Transverse colon (tissue), 3 donors: ENCODE measurements around the gene R3HDML.

Experiments
- POLR2A ChIP-seq: fragments of 450-650 bp; IDR thresholded peaks from one replicate; pipeline ENCODE4 v1.6.1; 2016; ENCODE audit warnings: antibody characterized with exemption, mild to moderate bottlenecking, moderate library complexity
- TF ChIP-seq, protein P1 (sequence below), 5 experiments: fragments of 200-600 bp in 3 of 5; fragments of 450-650 bp in 2 of 5; sonication (generic) in 3 of 5; IDR thresholded peaks; 1 replicate in 2 of 5; 2 replicates in 3 of 5; pipeline ENCODE4 v1.5.1; 2016 to 2017; ENCODE audit warnings: antibody characterized with exemption in 5 of 5, inconsistent platforms in 3 of 5, mild to moderate bottlenecking in 2 of 5, moderate library complexity in 1 of 5

DNA sequence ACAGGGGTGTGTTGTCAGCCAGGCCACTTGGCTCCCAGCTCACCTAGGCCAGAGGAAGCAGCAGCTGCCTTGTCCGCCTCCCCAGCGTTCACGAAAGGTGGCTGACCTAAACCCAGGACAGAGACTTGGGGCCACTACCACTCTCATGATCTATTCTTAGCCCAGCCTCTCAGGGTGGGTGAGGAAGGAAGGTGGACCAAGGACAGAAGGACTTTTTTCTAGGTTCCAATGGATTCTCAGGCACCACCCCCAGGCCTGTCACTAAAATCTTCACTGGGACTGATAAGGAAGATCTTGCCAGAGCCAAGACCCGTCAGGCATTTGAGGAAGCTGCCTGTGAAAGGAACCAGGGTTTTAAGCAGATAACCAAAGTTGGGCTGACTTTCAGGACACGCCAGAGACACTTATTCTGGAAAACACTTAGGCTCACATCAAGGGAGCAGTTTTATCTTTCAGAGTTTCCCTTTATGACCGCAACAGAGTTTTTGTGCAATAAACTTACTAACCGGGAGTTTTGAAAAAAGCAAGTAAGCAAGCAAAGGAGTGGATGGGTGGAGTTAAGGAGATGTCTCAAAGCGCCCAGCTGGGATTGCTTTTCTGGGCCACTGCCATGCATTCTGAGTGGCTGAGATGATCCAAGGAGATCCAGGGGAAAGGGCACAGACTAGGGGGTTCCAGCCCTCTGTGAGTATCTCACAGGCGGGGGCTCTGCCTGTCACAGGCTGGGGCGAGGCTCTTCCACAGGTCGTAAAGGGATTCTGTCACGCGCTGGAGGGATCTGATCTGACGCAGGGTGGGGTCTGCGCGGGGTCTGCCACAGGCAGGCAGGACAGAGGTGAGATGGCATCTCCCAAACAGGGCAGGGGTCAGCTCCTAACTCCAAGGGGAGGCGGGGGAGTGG, 26.8 kb upstream of the R3HDML start:
- TF ChIP-seq, protein P1, sequence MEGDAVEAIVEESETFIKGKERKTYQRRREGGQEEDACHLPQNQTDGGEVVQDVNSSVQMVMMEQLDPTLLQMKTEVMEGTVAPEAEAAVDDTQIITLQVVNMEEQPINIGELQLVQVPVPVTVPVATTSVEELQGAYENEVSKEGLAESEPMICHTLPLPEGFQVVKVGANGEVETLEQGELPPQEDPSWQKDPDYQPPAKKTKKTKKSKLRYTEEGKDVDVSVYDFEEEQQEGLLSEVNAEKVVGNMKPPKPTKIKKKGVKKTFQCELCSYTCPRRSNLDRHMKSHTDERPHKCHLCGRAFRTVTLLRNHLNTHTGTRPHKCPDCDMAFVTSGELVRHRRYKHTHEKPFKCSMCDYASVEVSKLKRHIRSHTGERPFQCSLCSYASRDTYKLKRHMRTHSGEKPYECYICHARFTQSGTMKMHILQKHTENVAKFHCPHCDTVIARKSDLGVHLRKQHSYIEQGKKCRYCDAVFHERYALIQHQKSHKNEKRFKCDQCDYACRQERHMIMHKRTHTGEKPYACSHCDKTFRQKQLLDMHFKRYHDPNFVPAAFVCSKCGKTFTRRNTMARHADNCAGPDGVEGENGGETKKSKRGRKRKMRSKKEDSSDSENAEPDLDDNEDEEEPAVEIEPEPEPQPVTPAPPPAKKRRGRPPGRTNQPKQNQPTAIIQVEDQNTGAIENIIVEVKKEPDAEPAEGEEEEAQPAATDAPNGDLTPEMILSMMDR (IDR thresholded peaks at IDR 0.05): no peak
- TF ChIP-seq POLR2A: no peak
